Activated naive CD4-positive, alpha-beta T cell treated with anti-CD3 and anti-CD28 coated beads, Interleukin-2, amount 50 U/mL, for 24 hours (primary cell): ENCODE measurements around the gene MFSD12.

ENCODE experiments used
- H3K27ac Mint-ChIP-seq: one replicate; pipeline ENCODE4 v1.8.0; 2021; ENCODE audit warnings: mild to moderate bottlenecking, mixed read lengths
- H3K27me3 Mint-ChIP-seq: one replicate; pipeline ENCODE4 v1.8.0; 2021; ENCODE audit warnings: mixed read lengths
- H3K36me3 Mint-ChIP-seq: one replicate; pipeline ENCODE4 v1.8.0; 2021; ENCODE audit warnings: mixed read lengths
- H3K4me1 Mint-ChIP-seq: one replicate; pipeline ENCODE4 v1.8.0; 2021; ENCODE audit warnings: mixed read lengths
- H3K4me3 Mint-ChIP-seq: one replicate; pipeline ENCODE4 v1.8.0; 2021; ENCODE audit warnings: mild to moderate bottlenecking, mixed read lengths
- H3K9me3 Mint-ChIP-seq: one replicate; pipeline ENCODE4 v1.8.0; 2021; ENCODE audit warnings: mixed read lengths

Gene MFSD12

DNA sequence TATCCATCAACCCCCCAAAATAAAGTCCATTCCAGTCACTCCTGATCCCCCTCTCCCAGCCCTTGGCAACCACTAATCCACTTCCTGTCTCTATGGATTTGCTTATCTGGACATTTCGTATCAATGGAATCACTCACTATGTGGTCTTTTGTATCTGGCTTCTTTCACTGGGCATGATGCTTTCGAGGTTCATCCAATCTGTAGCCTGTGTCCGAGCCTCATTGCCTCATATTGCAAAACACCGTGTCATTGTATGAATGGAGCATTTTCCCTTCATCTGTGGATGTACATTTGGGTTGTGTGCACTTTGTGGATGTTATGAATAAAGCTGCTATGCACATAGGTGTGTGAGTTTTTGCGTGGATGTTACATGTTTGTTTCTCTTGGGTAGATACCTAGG, 52.7 kb downstream of the MFSD12 start:
- Mint-ChIP-seq H3K4me3 (no peak overlapping the region), H3K9me3 (no peaks in the 10 kb centered on the region), H3K36me3 (peaks cover 4% of the 10 kb centered on the region), H3K4me1 (peaks cover 45% of the 10 kb centered on the region), H3K27ac (peak overlapping the region; percentile 35), H3K27me3 (no peaks in the 10 kb centered on the region)

DNA sequence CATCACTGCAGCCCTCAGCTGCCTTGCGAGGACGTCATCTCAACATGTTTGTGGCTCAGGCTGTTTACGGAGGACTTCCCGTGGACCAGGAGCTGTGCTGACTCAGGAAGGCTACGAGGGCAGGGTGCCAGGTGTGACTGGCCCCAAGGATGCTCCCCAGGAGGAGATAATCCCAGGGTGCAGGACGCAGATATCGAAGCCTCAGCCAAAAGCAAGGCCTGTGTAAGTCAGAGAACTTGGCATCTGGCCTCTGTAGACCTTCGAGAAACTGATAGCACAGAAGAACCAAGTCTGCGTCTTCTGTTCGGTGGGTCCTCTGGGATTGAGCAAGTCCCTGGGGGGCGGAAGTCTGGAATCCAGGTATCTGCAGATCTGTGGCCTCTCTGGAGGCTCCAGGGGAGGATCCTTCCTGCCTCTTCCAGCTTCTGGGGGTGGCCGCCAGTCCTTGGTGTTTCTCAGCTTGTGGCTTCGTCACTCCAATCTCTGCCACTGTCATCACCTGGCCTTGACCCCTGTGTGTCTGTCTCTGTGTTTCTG, 54.3 kb downstream of the MFSD12 start:
- Mint-ChIP-seq H3K9me3 (no peaks in the 10 kb centered on the region), H3K4me1 (peaks cover 40% of the 10 kb centered on the region), H3K27ac (no peak overlapping the region), H3K36me3 (no peaks in the 10 kb centered on the region), H3K4me3 (no peak overlapping the region), H3K27me3 (no peaks in the 10 kb centered on the region)

- H3K27ac Mint-ChIP-seq, result no peak overlapping the region
- peaks cover 40% of the 10 kb centered on the region for H3K4me1 Mint-ChIP-seq
- H3K4me3 Mint-ChIP-seq, result no peak overlapping the region
- H3K9me3 Mint-ChIP-seq, result no peaks in the 10 kb centered on the region
- no peaks in the 10 kb centered on the region for H3K27me3 Mint-ChIP-seq
- H3K36me3 Mint-ChIP-seq, result peaks cover 4% of the 10 kb centered on the region
Measured at GRCh38 chr19:3501780-3502179, 55.6 kb downstream of the MFSD12 start.

DNA sequence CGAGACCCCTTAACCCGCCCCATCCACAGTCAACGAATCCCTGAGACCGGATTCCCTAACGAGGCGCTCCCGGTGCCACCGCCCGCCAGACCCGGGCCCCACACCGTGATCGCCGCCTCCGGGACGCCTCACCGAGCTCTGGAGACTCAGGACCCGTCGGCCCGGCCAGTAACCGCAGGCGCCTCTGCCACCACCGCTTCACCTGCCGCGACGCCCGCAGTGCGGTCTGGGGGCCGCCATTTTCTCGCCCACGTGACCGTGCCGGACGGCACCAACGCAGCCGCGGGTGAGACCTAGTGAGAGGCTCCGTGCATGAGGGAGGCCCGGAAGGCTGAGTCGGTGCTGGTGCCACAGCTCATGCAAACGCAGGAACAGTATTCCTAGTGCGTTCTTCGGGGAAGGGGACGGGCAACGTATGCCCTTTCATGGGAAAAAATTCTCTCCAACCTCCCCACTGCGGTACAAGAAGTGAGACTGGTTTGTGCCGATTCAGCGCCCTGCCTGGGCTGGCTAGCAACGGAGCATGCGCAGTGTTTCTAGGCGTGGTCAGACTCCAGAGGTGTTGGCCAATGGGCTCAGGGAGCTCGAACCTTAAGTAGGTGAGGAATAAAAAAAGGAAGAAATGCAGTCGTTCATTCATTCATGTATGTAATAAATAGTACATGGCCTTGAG, 56.8 kb downstream of the MFSD12 start, which contains the start of gene DOHH:
Gene DOHH, minus strand, starts transcription at position 246 of the 673 bp plus-strand sequence. CDS start 3,860 bp downstream, outside the sequence.
- peak within 1 kb of the TSS; percentile 99 for H3K27ac Mint-ChIP-seq
- H3K36me3 Mint-ChIP-seq, result peaks cover 5% of the 10 kb centered on the region
- H3K27me3 Mint-ChIP-seq, result no peaks in the 10 kb centered on the region

DNA sequence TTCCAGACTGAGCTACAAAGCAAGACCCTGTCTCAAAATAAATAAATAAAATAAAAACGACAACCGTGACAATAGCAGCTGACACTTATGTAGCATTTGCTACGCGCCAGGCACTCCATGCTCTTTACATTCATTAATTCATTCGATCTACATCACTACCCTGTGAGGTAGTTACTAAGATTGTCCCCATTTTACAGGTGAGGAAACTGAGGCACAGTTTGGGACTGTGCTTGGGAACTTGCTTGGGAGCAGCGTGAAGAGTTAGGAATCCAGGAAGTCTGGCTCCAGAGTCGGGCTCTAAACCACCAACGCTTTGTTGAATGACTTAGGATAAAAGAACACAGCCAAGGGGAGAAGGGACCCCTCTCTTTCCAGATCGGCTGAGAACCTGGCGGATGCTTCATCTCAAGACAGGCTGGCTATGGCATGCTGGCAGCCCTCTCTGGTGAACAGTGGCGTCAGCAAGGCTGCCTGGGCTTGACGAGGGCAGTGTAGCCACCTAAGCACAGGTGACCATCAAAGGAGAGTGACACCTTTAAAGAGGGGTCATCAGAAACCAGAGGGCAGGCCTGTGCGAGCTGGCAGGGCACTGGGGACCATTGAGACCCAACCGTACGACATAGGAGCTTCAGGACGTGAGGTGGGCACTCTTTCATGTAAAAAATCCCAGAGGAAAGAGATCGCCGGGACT, 57.5 kb downstream of the MFSD12 start:
- Mint-ChIP-seq H3K9me3 (no peaks in the 10 kb centered on the region), H3K27me3 (no peaks in the 10 kb centered on the region), H3K4me3 (peak overlapping the region; percentile 96), H3K4me1 (peaks cover 34% of the 10 kb centered on the region), H3K27ac (peak overlapping the region; percentile 55), H3K36me3 (peaks cover 9% of the 10 kb centered on the region)

More for the DNA sequence above, 56.8 kb downstream of the MFSD12 start, which contains the start of gene DOHH:
- Mint-ChIP-seq H3K4me1 (peaks cover 36% of the 10 kb centered on the region), H3K4me3 (peak within 1 kb of the TSS; percentile 96), H3K9me3 (no peaks in the 10 kb centered on the region)

- H3K36me3 Mint-ChIP-seq, result peaks cover 10% of the 10 kb centered on the region
- H3K9me3 Mint-ChIP-seq, result no peaks in the 10 kb centered on the region
- no peak overlapping the region for H3K4me3 Mint-ChIP-seq
- no peaks in the 10 kb centered on the region for H3K27me3 Mint-ChIP-seq
- H3K27ac Mint-ChIP-seq, result no peak overlapping the region
- H3K4me1 Mint-ChIP-seq, result peaks cover 33% of the 10 kb centered on the region
Measured at GRCh38 chr19:3497757-3498520, 59.4 kb downstream of the MFSD12 start.

DNA sequence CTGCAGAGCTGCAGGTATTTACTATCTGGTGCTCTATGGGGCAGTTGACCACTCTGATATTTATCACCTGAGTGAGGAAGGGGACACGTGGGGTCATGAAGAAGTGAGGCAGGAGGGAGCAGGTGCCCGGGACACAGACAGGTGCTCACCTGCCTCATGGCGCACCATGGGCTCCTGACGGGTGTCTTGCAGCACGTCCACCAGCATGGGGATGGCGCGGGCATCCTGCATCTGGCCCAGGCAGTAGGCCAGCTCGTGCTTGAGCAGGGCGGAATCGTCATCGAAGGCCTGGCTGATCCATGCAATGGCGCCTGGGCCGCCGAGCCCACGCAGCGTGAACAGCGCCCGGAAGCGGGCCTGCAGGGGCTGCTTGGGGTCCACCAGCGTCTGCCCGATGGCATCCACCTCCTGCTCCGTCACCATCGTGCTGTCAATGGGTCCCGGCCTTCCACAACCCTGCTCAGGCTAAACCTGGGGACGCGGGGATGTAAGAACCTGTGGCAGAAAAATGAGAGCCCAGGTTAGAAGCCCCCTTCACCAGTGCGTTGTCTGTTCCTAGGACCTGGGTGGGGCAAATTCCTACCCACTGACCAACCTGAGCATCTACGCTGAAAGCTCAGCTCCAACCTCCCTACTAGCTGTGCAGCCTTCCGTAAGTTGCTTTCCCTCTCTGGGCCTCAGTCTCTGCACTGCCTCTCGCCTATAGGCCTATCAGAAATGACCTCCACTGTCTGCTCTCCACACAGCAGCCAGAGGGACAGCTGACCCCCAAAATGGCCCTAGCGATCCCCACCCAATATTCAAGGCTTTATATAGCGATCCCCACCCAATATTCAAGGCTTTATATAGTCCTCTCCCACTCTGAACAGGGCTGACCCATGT, 60.8 kb downstream of the MFSD12 start:
- Mint-ChIP-seq H3K4me3 (no peak overlapping the region), H3K36me3 (peaks cover 13% of the 10 kb centered on the region), H3K4me1 (peaks cover 37% of the 10 kb centered on the region), H3K9me3 (no peaks in the 10 kb centered on the region), H3K27ac (no peak overlapping the region), H3K27me3 (no peaks in the 10 kb centered on the region)

DNA sequence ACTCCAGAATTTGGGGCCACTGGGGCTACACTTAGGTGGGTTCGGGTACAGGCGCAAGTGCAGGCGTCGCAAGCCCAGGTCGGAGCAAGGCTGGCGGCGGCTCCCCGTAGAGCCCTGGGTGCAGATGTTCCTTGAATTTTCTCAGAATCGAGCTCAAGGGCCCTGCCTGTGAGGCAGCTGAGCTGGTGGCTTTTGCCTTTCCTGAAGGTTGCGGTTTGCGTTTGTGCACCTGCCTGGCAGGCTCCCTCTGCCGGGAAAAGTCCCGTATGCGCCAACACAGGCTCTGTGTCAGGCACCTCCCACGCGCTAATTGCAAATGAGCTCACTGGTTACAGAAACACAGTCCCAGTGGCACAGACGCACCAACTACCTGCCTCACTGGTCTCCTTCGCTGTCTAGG, 62.8 kb downstream of the MFSD12 start:
- H3K4me3 Mint-ChIP-seq, result peak overlapping the region; percentile 5

More for the DNA sequence above, 62.8 kb downstream of the MFSD12 start:
- Mint-ChIP-seq H3K4me1 (peaks cover 28% of the 10 kb centered on the region), H3K36me3 (peaks cover 13% of the 10 kb centered on the region), H3K27me3 (no peaks in the 10 kb centered on the region), H3K27ac (no peak overlapping the region), H3K9me3 (no peaks in the 10 kb centered on the region)
